A673 (cell line): ENCODE measurements around the gene TAF5L.

Experiments used
- CTCF ChIP-seq: fragments of 300-800, 200-600 bp; sonication (generic); conservative IDR thresholded peaks from 2 replicates; pipeline ENCODE4 v1.5.1; 2017; ENCODE audit warnings: low read depth, mild to moderate bottlenecking, antibody characterized with exemption, low read length, moderate library complexity, mixed read lengths
- EZH2 ChIP-seq: fragments of 200-600 bp; sonication (generic); IDR thresholded peaks from 2 replicates; pipeline ENCODE4 v1.6.1; 2017; ENCODE audit warnings: borderline replicate concordance, low read depth, mild to moderate bottlenecking, mixed read lengths, antibody characterized with exemption, low read length; ENCODE audit not compliant: poor library complexity, severe bottlenecking

- no peak for TF ChIP-seq CTCF
- TF ChIP-seq EZH2: no peak
Observed at GRCh38 chr1:229627003-229627402, 1.1 kb upstream of the TAF5L start.
